NCI-H1048 (cell line): ENCODE measurements around the gene RSPRY1.

Source experiments
- DNase-seq: peaks from one replicate; lab custom pipeline; 2025; lab: John Stamatoyannopoulos, UW

RSPRY1 gene

DNA sequence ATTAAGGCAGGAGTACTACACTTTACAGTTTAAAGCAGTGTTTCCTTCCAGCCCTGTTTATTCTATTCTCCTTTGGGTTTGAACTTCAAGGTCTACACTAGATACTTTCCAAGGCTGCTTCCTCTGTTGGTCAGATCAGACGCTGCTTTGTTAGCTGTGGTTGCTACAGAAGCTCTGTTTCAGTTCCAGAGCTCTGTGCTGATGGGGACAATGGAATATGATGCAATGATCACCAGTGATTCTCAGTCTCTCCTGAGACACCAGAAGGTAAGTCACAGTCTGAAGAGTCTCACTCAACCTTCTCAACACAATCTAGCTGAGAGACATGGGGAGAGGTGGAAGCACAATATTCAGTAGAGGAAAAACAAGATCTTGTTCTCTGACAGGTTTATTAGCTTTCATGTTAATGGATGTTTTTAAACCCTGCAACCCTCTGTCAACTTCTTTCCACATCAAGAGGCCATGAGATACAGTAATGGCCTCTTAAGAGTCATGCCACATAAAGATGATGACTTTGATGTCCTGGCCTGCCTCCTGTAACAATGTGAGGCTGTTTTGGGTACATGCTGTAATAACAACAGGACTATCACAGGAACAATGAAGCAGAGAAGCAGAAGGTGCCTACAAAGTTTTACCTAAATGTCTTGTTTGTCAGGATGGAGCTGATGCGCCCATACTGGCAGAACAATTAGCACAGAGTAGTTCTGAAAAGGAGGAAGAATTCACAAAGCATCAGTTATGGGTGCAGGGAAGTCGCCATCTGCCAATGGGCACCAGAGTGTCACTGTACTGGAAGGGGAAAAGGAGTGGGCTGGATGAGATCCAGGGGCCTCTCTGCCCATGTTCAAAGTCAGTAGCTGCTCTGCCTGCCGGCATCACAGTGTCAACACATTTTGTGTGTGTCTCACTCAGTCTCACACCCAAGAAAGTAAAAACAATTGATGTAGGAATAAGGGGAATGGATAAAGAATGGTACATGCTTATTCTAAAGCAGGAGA lies 33.7 kb upstream of the RSPRY1 start:
- no peak for DNase-seq

GRCh38 chr16:57153841-57154240 lies 32.3 kb upstream of the RSPRY1 start:
- DNase-seq = no peak

DNA sequence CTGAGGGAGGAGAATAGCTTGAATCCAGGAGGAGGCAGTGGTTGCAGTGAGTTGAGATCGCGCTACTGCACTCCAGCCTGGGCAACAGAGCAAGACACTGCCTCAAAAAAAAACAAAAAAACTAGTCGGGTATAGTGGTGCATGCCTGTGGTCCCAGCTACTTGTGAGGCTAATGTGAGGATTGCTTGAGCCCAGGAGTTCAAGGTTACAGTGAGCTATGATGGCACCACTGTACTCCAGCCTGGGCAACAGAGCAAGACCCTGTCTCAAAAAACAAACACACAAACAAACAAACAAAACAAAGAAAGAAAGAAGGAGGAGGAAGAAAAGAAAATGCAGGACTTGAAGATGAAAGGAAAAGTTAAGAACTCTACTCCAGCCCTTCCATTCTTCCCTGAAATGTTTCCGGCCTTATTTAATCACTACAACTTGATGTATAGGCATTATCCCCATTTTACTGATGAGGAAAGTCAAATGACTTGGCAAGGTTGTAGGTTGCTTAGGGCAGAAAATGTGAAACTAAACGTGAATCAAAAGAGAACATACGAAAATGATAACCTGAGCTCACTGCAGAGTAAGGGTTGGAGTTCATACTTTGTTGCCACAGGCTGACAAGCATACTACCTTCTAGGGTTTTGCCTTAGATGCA lies 30.3 kb upstream of the RSPRY1 start:
- no peak for DNase-seq

GRCh38 chr16:57156351-57156703 lies 29.8 kb upstream of the RSPRY1 start:
- DNase-seq = no peak

DNA sequence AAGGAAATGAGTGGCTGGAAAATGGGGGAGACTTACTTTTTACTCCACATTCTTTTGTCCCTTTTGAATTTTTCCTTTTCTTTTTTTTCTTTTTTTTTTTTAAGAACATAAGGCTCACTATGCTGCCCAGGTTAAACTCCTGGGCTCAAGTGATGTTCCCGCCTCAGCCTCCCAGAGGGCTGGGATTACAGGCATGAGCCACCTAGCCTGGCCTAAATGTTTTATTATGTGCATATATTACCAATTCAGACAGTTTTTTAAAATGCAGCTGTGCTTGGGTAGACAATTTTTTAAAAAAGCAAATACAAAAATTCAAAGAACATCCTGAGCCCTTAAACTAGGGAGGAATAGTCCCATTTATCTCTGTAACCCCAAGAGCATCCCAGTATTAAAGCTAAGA lies 28.6 kb upstream of the RSPRY1 start:
- DNase-seq = no peak

DNA sequence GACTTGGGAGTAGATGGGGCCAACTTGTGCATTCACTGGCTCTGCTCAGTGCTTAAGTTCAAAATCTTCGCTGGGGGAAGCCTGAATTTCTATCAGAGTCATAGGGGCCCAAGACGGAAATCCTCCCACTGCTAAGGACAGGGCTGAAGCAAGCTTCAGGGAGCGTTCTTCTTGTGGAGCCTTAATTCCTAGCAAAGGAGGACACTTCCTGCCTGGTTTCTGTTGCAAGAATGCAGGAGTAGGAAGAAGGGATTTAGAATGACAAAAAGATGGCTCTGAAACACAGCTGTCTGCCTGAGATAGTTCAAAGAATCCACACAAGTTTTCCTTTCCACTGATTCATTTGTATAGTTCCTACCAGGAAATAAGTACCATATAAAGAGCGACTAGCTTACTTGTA lies 26.7 kb upstream of the RSPRY1 start:
- no peak for DNase-seq

DNA sequence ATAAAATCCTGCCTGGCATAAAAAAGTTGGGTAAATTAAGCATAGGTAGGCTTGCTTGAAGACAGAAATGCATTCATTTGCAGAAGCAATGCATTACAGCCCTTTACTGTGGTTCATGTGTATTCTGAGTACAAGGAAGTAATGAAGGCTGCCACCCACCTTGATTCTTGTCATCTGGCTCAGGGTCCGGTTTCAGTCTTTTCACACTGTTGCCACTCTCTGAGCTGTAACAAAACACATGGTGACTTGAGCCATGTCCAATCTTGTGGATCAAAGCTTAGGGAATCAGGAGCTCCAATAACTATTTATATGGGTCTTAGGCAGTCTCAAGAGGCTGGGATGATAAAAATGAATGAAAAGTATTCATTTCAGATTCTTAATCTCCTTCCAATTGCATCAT lies 22.3 kb upstream of the RSPRY1 start:
- DNase-seq = no peak

DNA sequence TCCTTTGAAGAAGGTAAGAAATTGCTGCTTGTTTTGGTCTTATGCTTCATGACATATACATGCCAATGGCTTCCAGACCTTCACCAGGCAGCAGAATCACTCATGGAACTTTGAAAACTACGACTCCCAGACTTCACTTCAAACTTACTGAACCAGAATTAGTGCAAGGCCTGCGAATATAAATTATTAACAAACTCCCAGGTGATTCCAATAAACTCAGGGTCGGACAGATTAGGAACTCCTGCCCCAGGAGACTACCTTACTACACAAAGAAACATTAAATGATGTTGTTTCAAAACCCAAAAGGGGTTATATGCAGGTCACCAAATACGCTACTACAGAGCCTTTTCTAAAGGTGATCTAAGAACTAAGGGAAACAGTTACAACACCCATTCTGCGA lies 20.6 kb upstream of the RSPRY1 start:
- no peak for DNase-seq

- no peak for DNase-seq
Observed at GRCh38 chr16:57165938-57166337, 20.2 kb upstream of the RSPRY1 start.

DNA sequence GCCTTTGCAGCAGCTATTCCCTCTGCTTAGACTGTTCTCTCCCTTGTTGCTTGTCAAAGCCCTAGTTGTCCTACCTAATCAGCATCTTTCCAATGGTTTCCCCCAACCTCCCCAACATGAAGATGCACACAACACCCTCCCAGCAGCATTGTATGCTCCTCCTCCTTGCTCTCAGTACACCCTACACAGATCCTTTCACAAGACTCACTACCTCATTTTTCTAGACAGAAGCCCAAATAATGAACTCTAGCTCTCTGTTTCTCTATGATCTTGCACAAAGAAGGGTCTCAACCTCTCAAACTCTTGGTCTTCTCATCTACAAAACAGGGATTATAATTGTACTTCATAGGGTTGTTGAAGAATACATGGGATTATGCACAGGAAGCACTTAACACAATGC lies 19.7 kb upstream of the RSPRY1 start:
- no peak for DNase-seq

GRCh38 chr16:57166951-57167350 lies 19.2 kb upstream of the RSPRY1 start:
- DNase-seq = no peak

- no peak for DNase-seq
Observed at GRCh38 chr16:57167538-57167937, 18.6 kb upstream of the RSPRY1 start.

GRCh38 chr16:57167953-57168352 lies 18.2 kb upstream of the RSPRY1 start:
- DNase-seq = no peak

DNA sequence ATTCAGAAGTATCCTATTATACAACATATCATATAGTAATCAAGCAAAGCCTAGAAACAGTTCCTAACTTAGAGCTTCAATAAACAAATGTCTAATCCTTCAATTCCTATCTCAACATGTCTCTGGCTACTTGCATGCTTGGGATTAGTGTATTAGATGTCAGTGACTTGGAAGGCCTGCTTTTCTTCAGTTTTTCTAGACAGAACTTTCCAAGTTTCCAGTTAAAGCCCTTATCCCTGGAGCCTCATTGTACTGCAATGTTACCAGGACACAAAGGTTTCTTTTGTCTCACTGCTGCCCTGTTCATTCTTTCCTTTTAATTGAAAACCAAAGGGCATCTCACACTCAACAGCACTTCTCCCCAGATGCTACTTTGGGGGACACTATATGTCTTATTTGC lies 16.8 kb upstream of the RSPRY1 start:
- no peak for DNase-seq

- DNase-seq = no peak
Observed at GRCh38 chr16:57172721-57173290, 13.3 kb upstream of the RSPRY1 start.

- no peak for DNase-seq
Observed at GRCh38 chr16:57175896-57176295, 10.2 kb upstream of the RSPRY1 start.

GRCh38 chr16:57178196-57178595 lies 7.9 kb upstream of the RSPRY1 start:
- no peak for DNase-seq

DNA sequence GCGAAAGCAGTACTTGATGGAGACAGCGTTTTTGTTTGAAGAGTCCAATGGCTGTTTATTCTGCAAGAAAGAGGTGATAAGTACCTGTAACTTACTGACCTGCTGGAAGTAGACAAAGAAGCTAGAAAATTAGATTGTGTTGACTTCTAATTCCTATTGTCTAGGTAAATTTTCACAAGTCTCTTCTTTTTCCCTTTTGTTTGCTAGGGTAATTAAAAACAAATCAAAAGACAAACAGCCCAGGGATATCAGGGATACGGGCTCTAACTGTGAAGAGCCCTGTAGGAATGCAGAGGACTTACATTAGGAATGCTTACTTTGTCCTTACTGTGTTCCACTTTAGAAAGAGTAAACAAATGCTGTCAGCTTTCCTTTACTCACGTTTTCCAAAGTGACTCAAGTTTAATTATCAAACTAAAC lies 7.3 kb upstream of the RSPRY1 start:
- no peak for DNase-seq

DNA sequence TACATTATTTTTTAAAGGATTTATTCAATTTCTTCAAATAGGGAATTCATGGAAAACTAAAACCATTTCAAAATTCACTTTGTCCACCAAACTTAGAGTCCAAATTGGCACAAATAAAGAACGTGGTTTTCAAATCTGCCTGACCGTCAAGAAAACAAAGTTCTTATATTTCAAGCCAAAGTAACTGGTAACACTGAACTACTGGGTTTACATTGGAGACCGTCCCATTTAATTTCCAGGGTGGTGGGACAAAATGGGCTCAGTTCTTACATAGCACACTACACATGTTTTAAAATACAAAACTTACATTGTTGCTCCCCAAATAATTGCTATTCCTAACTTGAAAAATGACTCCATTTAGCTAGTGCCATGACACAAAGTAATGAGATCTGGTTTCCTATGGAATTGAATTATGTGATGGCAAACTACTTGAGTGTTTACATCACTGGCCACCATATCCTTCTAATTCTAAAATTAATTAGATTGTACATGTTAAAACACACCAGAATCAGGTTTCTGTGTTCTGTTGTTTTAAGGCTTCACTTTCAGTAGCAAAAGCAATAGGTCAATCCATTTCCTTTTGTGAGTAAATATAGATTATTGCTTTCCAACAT lies 6.8 kb upstream of the RSPRY1 start:
- no peak for DNase-seq

DNA sequence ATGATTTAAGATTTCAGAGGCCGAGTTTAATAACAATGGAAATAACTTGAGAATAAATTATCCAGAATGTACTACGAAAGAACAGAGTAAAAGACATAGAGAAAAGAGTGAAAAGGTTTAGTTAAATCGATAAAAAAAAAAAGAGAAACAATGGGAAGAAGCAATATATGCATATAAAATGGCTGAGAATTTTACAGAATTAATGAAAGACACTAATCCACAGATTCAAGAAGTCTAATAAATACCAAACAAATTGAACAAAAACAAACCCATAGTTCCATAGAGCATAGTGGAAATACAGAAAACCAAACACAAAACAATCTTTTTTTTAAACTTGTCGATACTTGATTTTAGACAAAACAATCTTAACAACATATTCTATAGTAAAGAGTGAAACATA lies 2.0 kb upstream of the RSPRY1 start:
- no peak for DNase-seq

- DNase-seq = no peak
Observed at GRCh38 chr16:57184887-57185445, 1.2 kb upstream of the RSPRY1 start.

- no peak for DNase-seq
Observed at GRCh38 chr16:57185446-57185944, 634 bp upstream of the RSPRY1 start.
